ENCODE measurements around the gene ALOX15B. TPM values are rescaled to one million over a fixed set of nuclear protein-coding genes. Genes with fewer than 3 reads are reported as not detected.

ALOX15B gene
- total and polyA plus RNA-seq, 2 of the 13 experiments (the other 11 are each of a cell fraction or from before 2014, with no cell fraction given) = not detected

DNA sequence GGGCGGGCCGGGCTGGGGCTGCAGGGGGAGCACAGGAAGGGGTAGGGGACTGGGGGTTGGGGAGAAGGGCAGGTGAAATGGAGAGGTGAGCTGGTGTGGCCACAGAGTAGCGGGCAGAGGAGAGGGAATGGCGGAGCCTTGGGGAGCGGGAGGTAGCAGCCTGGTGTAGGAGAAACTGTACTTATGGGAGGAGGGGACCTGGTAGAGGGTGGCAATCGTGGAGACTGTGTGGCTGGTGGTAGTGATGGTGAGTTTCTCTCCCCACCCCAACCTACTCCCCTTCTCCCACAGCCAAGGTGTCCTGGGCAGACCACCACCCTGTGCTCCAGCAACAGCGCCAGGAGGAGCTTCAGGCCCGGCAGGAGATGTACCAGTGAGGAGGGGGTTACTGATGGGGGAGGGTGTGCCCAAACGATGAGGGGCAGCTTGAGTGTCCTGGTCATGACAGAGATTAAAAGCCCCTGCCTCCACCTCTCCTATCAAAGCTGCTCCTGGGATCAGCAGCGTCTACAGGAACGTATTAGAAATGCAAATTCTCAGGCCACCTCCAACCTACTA is 831 bp downstream of the ALOX15B start:
- no TSS peak for BruUV-seq (replicated peaks)
- CTCF ChIA-PET (ENCODE audit: low intra/inter-chr PET ratio, low total read pairs) = no interaction called here
- H3K4me2 ChIP-seq (ENCODE audit: low read depth, low read length) = no peak overlapping the region

More for the DNA sequence above, 831 bp downstream of the ALOX15B start:
- Histone ChIP-seq H3K4me3 (replicated peaks in 1 of 3; ENCODE audit: insufficient read depth in 1 of 3, low read depth in 2 of 3, low read length in 3 of 3) (no peak overlapping the region), H3K36me3 (replicated peaks in 1 of 2; ENCODE audit: control insufficient read depth in 1 of 2, insufficient read depth in 2 of 2, low read length in 2 of 2) (no peaks in the 10 kb centered on the region), H2AFZ (ENCODE audit: low read length) (no peak overlapping the region), H3K9ac (ENCODE audit: insufficient read depth, low read depth, low read length) (no peak overlapping the region), H4K20me1 (ENCODE audit: insufficient read depth, low read length) (no peaks in the 10 kb centered on the region; the same call in 1 of the 2 replicates), H3K27ac (ENCODE audit: extremely low read length, insufficient read depth, low read length) (no peak overlapping the region), H3K9me3 (ENCODE audit: low read length) (no peaks in the 10 kb centered on the region), H3K4me1 (ENCODE audit: insufficient read depth, low read length) (peaks cover 16% of the 10 kb centered on the region; the same call in 1 of the 2 replicates), H3K27me3 (ENCODE audit: control insufficient read depth in 1 of 2, insufficient read depth in 2 of 2, low read length in 2 of 2) (peaks cover 0 to 36% of the 10 kb centered on the region in 2 experiments; a peak in 2 of 5 replicates), H3K79me2 (ENCODE audit: insufficient read depth, low read length) (no peaks in the 10 kb centered on the region)
- intact Hi-C loops (cut with micrococcal nuclease; ENCODE audit: unreplicated experiment) (loop anchor here (5.0 kb wide), 2 partner anchors 127 to 197 kb away; no protein-coding TSS in a partner anchor), in situ Hi-C loops (cut with HindIII; ENCODE audit: extremely low pct_ligation_motif_present, low pct_unique_long_range_greater_than_20kb) (loop anchor here (5.0 kb wide), 1 partner anchor 127 kb away; no protein-coding TSS in a partner anchor)
- TF ChIP-seq RCOR2 (CRISPR knock-in tag; IDR thresholded peaks at IDR 0.05) (no peak), ZNF674 (CRISPR knock-in tag; IDR thresholded peaks at IDR 0.05; ENCODE audit: low read depth) (no peak), EED (CRISPR knock-in tag; IDR thresholded peaks at IDR 0.05) (no peak), ZNF34 (CRISPR knock-in tag; IDR thresholded peaks at IDR 0.05; ENCODE audit: borderline replicate concordance) (no peak), ZBTB14 (CRISPR knock-in tag; IDR thresholded peaks at IDR 0.05) (no peak), ZFAT (CRISPR knock-in tag; conservative IDR thresholded peaks at IDR 0.05) (no peak), ATF6 (CRISPR knock-in tag; conservative IDR thresholded peaks at IDR 0.05) (no peak), ATF3 (CRISPR knock-in tag; IDR thresholded peaks at IDR 0.05) (no peak), ZNF556 (CRISPR knock-in tag; IDR thresholded peaks at IDR 0.05; ENCODE audit: borderline replicate concordance) (no peak), ZNF569 (CRISPR knock-in tag; IDR thresholded peaks at IDR 0.05; ENCODE audit: borderline replicate concordance) (no peak), HOXD1 (CRISPR knock-in tag; IDR thresholded peaks at IDR 0.05) (no peak), ZNF790 (CRISPR knock-in tag; IDR thresholded peaks at IDR 0.05; ENCODE audit: borderline replicate concordance) (no peak), KLF11 (CRISPR knock-in tag; IDR thresholded peaks at IDR 0.05) (no peak), RBM22 (optimal IDR thresholded peaks at IDR 0.05; ENCODE audit: low read length) (no peak)
- TF ChIP-seq, protein P1, sequence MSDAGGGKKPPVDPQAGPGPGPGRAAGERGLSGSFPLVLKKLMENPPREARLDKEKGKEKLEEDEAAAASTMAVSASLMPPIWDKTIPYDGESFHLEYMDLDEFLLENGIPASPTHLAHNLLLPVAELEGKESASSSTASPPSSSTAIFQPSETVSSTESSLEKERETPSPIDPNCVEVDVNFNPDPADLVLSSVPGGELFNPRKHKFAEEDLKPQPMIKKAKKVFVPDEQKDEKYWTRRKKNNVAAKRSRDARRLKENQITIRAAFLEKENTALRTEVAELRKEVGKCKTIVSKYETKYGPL (CRISPR knock-in tag; IDR thresholded peaks at IDR 0.05) = no peak
- TF ChIP-seq, protein P2, sequence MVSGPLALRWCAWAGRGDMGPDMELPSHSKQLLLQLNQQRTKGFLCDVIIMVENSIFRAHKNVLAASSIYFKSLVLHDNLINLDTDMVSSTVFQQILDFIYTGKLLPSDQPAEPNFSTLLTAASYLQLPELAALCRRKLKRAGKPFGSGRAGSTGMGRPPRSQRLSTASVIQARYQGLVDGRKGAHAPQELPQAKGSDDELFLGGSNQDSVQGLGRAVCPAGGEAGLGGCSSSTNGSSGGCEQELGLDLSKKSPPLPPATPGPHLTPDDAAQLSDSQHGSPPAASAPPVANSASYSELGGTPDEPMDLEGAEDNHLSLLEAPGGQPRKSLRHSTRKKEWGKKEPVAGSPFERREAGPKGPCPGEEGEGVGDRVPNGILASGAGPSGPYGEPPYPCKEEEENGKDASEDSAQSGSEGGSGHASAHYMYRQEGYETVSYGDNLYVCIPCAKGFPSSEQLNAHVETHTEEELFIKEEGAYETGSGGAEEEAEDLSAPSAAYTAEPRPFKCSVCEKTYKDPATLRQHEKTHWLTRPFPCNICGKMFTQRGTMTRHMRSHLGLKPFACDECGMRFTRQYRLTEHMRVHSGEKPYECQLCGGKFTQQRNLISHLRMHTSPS (CRISPR knock-in tag; IDR thresholded peaks at IDR 0.05; ENCODE audit: low read depth) = no peak
- no peak for FAIRE-seq
- no peak for ATAC-seq
- 69% methylated on average over 9 of the region's 11 CpGs for WGBS (ENCODE audit: low lambda C conversion rate)
- POLR2A ChIA-PET = interaction anchor here (0.5 kb wide), 1 partner anchor 207 kb away, joined by 5 read pairs; no protein-coding TSS in a partner anchor
- DNase-seq (ENCODE audit: low spot score) = no peak
